ENCODE results near the gene DOCK8. TPM values are rescaled to one million over a fixed set of nuclear protein-coding genes. Genes with fewer than 3 reads are reported as not detected.

DOCK8 gene
- total and polyA plus RNA-seq, 2 of the 13 experiments (the other 11 are each of a cell fraction or from before 2014, with no cell fraction given) = 0.28 to 0.38 TPM

DNA sequence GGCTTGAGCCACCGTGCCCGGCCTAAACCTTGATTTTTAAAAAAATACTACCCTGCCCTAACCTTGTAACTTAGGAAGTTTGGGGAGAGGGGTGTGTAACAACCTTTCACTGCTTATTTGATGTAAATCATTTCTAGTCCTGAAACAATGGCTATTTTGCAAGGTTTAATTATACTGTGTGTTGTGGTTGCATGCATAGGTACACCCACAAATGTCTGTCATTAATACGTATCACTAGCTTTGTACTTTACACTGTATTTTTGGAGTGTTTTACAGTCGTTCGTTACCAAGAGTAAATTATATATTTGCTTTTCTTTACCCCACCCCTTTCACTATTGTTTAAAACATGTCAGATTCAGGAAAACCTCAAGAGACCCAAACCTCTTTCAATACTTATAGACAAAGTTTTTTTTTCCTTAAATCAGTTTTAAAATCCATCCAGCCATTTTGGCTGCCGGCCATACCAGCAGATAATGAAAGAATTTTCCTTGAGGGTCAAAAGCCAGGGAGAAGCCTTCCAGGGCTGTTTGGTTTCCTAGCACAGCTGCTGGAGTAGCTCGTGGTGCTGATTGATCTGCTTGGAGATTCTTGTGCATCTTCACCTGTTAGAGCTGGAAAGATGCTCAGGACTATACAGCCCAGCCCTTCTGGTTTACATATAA lies 50.7 kb downstream of the DOCK8 start (continued):
- TF ChIP-seq, protein P1, sequence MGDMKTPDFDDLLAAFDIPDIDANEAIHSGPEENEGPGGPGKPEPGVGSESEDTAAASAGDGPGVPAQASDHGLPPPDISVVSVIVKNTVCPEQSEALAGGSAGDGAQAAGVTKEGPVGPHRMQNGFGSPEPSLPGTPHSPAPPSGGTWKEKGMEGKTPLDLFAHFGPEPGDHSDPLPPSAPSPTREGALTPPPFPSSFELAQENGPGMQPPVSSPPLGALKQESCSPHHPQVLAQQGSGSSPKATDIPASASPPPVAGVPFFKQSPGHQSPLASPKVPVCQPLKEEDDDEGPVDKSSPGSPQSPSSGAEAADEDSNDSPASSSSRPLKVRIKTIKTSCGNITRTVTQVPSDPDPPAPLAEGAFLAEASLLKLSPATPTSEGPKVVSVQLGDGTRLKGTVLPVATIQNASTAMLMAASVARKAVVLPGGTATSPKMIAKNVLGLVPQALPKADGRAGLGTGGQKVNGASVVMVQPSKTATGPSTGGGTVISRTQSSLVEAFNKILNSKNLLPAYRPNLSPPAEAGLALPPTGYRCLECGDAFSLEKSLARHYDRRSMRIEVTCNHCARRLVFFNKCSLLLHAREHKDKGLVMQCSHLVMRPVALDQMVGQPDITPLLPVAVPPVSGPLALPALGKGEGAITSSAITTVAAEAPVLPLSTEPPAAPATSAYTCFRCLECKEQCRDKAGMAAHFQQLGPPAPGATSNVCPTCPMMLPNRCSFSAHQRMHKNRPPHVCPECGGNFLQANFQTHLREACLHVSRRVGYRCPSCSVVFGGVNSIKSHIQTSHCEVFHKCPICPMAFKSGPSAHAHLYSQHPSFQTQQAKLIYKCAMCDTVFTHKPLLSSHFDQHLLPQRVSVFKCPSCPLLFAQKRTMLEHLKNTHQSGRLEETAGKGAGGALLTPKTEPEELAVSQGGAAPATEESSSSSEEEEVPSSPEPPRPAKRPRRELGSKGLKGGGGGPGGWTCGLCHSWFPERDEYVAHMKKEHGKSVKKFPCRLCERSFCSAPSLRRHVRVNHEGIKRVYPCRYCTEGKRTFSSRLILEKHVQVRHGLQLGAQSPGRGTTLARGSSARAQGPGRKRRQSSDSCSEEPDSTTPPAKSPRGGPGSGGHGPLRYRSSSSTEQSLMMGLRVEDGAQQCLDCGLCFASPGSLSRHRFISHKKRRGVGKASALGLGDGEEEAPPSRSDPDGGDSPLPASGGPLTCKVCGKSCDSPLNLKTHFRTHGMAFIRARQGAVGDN (CRISPR knock-in tag; IDR thresholded peaks at IDR 0.05) = no peak
- TF ChIP-seq ISL2 (CRISPR knock-in tag; IDR thresholded peaks at IDR 0.05) (no peak), ZZZ3 (CRISPR knock-in tag; IDR thresholded peaks at IDR 0.05; ENCODE audit: borderline replicate concordance) (no peak), ZNF260 (CRISPR knock-in tag; IDR thresholded peaks at IDR 0.05; ENCODE audit: borderline replicate concordance, low read depth) (no peak), SRSF9 (IDR thresholded peaks at IDR 0.05; ENCODE audit: borderline replicate concordance, insufficient read depth, low read depth, low read length, poor library complexity, severe bottlenecking) (no peak), REL (CRISPR knock-in tag; conservative IDR thresholded peaks at IDR 0.05) (no peak), DMAP1 (CRISPR knock-in tag; IDR thresholded peaks at IDR 0.05) (no peak), TCF7L2 (IDR thresholded peaks at IDR 0.05; ENCODE audit: low read depth, low read length) (no peak), ZNF598 (CRISPR knock-in tag; IDR thresholded peaks at IDR 0.05; ENCODE audit: borderline replicate concordance) (no peak)
- TF ChIP-seq, protein P2, sequence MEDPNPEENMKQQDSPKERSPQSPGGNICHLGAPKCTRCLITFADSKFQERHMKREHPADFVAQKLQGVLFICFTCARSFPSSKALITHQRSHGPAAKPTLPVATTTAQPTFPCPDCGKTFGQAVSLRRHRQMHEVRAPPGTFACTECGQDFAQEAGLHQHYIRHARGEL (CRISPR knock-in tag; IDR thresholded peaks at IDR 0.05) = no peak
